Panc1 (cell line): ENCODE results near the gene MCF2L. TPM values are rescaled to one million over a fixed set of nuclear protein-coding genes. Genes with fewer than 3 reads are reported as not detected.

Source experiments
- ATAC-seq: fragments of 200-7000 bp; cut with Tn5 transposase; 2 replicates; pipeline ENCODE4 v1.9.1; 2020; ENCODE audit warnings: mild to moderate bottlenecking, moderate library complexity
- BruUV-seq: library from RNA; stranded (reverse); fragments of 400-500 nt; replicated peaks from 2 replicates; lab custom pipeline; 2021; lab: Mats Ljungman, UMichigan
- CTCF ChIA-PET: fragments of 300-600 bp; sonication (Branson Sonifier 250); formaldehyde crosslinking; loops from one replicate; lab custom pipeline; 2022; ENCODE audit warnings: antibody characterized with exemption; lab: Charles Lee
- POLR2A ChIA-PET: fragments of 300-600 bp; sonication (Branson Sonifier 250); formaldehyde crosslinking; loops from one replicate; lab custom pipeline; 2022; ENCODE audit warnings: antibody characterized with exemption; lab: Charles Lee
- DNase-seq: peaks from one replicate; pipeline ENCODE4 v3.0.0-alpha.2; 2010; ENCODE audit warnings: low read depth, low spot score
- H3K27ac ChIP-seq: 2 replicates; pipeline ENCODE4 v1.5.1; 2011; ENCODE audit warnings: mild to moderate bottlenecking, low read length, inconsistent platforms
- H3K27me3 ChIP-seq: fragments of 200-500 bp; sonication (Bioruptor generic); 2 replicates; pipeline ENCODE4 v1.6.0; 2014; ENCODE audit warnings: low read length, inconsistent platforms; ENCODE audit not compliant: control insufficient read depth, insufficient read depth
- H3K36me3 ChIP-seq: fragments of 200-500 bp; sonication (Bioruptor generic); 2 replicates; pipeline ENCODE4 v1.5.1; 2014; ENCODE audit warnings: inconsistent platforms, mild to moderate bottlenecking, low read length, moderate library complexity; ENCODE audit not compliant: control insufficient read depth, insufficient read depth
- H3K4me1 ChIP-seq: 2 replicates; pipeline ENCODE4 v1.5.1; 2011; ENCODE audit warnings: inconsistent platforms, mild to moderate bottlenecking, low read length, moderate library complexity; ENCODE audit not compliant: control insufficient read depth, insufficient read depth
- H3K4me3 ChIP-seq, 2 experiments: 2 replicates each; pipeline ENCODE4 v1.5.1; 2011 to 2012; ENCODE audit warnings: low read depth in 2 of 2, low read length in 2 of 2, mild to moderate bottlenecking in 2 of 2, inconsistent platforms in 1 of 2, moderate library complexity in 1 of 2
- H3K9me3 ChIP-seq: fragments of 200-500 bp; sonication (Bioruptor generic); 2 replicates; pipeline ENCODE4 v1.5.1; 2014; ENCODE audit warnings: low read depth, mild to moderate bottlenecking, inconsistent platforms, low read length, moderate library complexity; ENCODE audit not compliant: control insufficient read depth, insufficient read depth
- POLR2AphosphoS5 ChIP-seq: IDR thresholded peaks from 2 replicates; pipeline ENCODE4 v1.6.1; 2012; ENCODE audit warnings: mild to moderate bottlenecking, low read depth, low read length, moderate library complexity
- SIN3A ChIP-seq: IDR thresholded peaks from 2 replicates; pipeline ENCODE4 v1.6.1; 2012; ENCODE audit warnings: low read depth, mild to moderate bottlenecking, low read length, moderate library complexity, borderline replicate concordance; ENCODE audit not compliant: insufficient read depth
- TCF7L2 ChIP-seq: IDR thresholded peaks from 2 replicates; pipeline ENCODE4 v1.6.1; 2011; ENCODE audit warnings: mild to moderate bottlenecking, low read depth, low read length, inconsistent platforms
- in situ Hi-C: cut with HindIII; loops from 2 replicates; pipeline ENCODE4 v1.10.0; 2016; ENCODE audit warnings: low sequenced_read_pairs, low pct_unique_long_range_greater_than_20kb
- intact Hi-C: fragments of 100-400 bp; cut with micrococcal nuclease; formaldehyde crosslinking; loops from one replicate; pipeline ENCODE4 v1.10.0; 2022; ENCODE audit not compliant: unreplicated experiment
- total RNA-seq: library from RNA; stranded (reverse); gene quantifications from one replicate; pipeline ENCODE4 v1.2.1, GENCODE V29; 2021; ENCODE audit not compliant: unreplicated experiment
- TF ChIP-seq, protein P1 (sequence below): fragments of 450-650 bp; IDR thresholded peaks from 2 replicates; pipeline ENCODE4 v1.5.1; 2017; ENCODE audit warnings: mild to moderate bottlenecking
- TF ChIP-seq, protein P2 (sequence below), 2 experiments: IDR thresholded peaks; 2 replicates each; pipeline ENCODE4 v1.6.1; 2011 to 2012; ENCODE audit warnings: low read depth in 2 of 2, control low read depth in 1 of 2, low read length in 1 of 2, mild to moderate bottlenecking in 1 of 2, moderate library complexity in 1 of 2; ENCODE audit not compliant: insufficient read depth in 1 of 2

MCF2L gene
- total RNA-seq, 1 experiment from 2014 or later = 0.57 TPM

DNA sequence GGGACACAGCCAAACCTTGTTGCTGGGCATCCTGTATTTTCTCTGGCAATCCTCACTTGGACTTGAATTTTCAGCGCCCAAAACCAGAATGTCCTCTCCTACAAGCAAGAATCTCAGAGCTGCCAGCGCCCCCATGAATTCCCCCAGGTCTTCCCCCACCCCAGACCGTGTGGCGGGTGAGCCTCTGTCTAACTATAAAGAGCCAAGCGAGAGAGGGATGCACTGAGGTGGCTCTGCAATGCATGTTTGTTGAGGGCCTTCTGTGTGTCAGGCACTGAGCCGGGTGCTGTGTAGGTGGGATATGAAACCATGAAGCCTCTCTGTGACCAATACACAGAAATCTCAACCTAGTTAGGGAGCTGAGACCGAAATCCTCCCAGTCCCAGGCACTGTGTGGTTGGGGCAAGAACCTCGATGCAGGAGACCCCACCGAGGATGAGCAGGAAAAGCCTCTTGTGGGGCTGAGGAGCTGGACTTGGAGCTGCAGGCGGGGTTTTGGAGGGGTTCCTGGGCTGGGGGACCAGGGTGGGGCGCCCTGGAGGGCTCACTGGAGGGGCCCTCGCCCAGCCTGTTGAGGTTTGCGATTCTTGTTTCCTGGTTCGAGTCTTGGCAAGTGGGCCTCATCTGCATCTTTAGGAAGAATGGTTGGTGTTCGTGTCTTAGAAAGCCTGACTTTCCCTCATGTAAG is 177.0 kb downstream of the MCF2L start:
- Histone ChIP-seq H3K27me3 (no peaks in the 10 kb centered on the region), H3K27ac (no peak overlapping the region), H3K4me3 (no peak overlapping the region), H3K36me3 (no peaks in the 10 kb centered on the region), H3K9me3 (no peaks in the 10 kb centered on the region), H3K4me1 (no peaks in the 10 kb centered on the region)
- CTCF ChIA-PET = no interaction called here
- no TSS peak for BruUV-seq
- TF ChIP-seq, protein P1, sequence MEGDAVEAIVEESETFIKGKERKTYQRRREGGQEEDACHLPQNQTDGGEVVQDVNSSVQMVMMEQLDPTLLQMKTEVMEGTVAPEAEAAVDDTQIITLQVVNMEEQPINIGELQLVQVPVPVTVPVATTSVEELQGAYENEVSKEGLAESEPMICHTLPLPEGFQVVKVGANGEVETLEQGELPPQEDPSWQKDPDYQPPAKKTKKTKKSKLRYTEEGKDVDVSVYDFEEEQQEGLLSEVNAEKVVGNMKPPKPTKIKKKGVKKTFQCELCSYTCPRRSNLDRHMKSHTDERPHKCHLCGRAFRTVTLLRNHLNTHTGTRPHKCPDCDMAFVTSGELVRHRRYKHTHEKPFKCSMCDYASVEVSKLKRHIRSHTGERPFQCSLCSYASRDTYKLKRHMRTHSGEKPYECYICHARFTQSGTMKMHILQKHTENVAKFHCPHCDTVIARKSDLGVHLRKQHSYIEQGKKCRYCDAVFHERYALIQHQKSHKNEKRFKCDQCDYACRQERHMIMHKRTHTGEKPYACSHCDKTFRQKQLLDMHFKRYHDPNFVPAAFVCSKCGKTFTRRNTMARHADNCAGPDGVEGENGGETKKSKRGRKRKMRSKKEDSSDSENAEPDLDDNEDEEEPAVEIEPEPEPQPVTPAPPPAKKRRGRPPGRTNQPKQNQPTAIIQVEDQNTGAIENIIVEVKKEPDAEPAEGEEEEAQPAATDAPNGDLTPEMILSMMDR = no peak
- no peak for TF ChIP-seq TCF7L2
- TF ChIP-seq POLR2AphosphoS5 = no peak
- TF ChIP-seq SIN3A = no peak
- TF ChIP-seq, protein P2, sequence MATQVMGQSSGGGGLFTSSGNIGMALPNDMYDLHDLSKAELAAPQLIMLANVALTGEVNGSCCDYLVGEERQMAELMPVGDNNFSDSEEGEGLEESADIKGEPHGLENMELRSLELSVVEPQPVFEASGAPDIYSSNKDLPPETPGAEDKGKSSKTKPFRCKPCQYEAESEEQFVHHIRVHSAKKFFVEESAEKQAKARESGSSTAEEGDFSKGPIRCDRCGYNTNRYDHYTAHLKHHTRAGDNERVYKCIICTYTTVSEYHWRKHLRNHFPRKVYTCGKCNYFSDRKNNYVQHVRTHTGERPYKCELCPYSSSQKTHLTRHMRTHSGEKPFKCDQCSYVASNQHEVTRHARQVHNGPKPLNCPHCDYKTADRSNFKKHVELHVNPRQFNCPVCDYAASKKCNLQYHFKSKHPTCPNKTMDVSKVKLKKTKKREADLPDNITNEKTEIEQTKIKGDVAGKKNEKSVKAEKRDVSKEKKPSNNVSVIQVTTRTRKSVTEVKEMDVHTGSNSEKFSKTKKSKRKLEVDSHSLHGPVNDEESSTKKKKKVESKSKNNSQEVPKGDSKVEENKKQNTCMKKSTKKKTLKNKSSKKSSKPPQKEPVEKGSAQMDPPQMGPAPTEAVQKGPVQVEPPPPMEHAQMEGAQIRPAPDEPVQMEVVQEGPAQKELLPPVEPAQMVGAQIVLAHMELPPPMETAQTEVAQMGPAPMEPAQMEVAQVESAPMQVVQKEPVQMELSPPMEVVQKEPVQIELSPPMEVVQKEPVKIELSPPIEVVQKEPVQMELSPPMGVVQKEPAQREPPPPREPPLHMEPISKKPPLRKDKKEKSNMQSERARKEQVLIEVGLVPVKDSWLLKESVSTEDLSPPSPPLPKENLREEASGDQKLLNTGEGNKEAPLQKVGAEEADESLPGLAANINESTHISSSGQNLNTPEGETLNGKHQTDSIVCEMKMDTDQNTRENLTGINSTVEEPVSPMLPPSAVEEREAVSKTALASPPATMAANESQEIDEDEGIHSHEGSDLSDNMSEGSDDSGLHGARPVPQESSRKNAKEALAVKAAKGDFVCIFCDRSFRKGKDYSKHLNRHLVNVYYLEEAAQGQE (IDR thresholded peaks at IDR 0.05; ENCODE audit: insufficient read depth in 1 of 2, low read depth in 2 of 2, low read length in 1 of 2) = no peak
- in situ Hi-C loops = no loop called here
- intact Hi-C loops = no loop called here
- no peak for ATAC-seq
- no peak for DNase-seq
- POLR2A ChIA-PET = no interaction called here

DNA sequence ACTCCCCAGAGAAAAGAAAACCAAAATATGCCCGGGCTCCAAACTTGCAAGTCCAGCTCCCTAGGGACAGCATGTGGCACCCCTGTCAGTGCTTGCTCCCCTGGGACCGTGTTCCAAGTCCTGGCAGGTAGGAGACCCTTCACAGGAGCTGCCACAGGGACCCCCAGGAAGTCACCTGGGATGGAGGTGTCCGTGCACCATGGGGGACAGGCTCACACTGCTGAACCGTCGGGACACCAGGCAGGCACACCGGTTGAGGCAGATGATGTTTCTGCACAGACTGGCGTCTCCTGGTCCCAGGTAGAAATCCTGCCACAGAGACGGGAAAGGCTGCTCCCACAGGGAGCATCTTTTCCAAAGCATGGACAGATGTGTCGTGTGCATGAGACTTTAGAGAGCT is 177.7 kb downstream of the MCF2L start:
- no TSS peak for BruUV-seq
- in situ Hi-C loops = no loop called here

More for the DNA sequence above, 177.7 kb downstream of the MCF2L start:
- Histone ChIP-seq H3K36me3 (no peaks in the 10 kb centered on the region), H3K27me3 (no peaks in the 10 kb centered on the region), H3K4me3 (no peak overlapping the region), H3K4me1 (no peaks in the 10 kb centered on the region), H3K9me3 (no peaks in the 10 kb centered on the region), H3K27ac (no peak overlapping the region)
- POLR2A ChIA-PET = interaction anchor here (0.5 kb wide), 1 partner anchor 113 kb away, joined by 8 read pairs; no protein-coding TSS in a partner anchor
- ATAC-seq = no peak
- no peak for TF ChIP-seq POLR2AphosphoS5
- TF ChIP-seq, protein P1 = no peak
- TF ChIP-seq SIN3A = no peak
- TF ChIP-seq TCF7L2 = no peak
- TF ChIP-seq, protein P2 (IDR thresholded peaks at IDR 0.05; ENCODE audit: insufficient read depth in 1 of 2, low read depth in 2 of 2, low read length in 1 of 2) = no peak
- intact Hi-C loops = no loop called here
- DNase-seq = no peak
- CTCF ChIA-PET = no interaction called here
